ENCODE data around the gene CNTNAP2. TPM values are rescaled to one million over a fixed set of nuclear protein-coding genes. Genes with fewer than 3 reads are reported as not detected.

The CNTNAP2 gene
- total and polyA plus RNA-seq, 7 experiments from 2014 or later = 0.02 to 0.48 (median 0.24) TPM; not detected in 2

- Mint-ChIP-seq H3K27ac (no peak overlapping the region), H3K9me3 (peaks cover 0 to 7% (median 5%) of the 10 kb centered on the region in 11 donors), H3K36me3 (peaks cover 0 to 7% (median 0%) of the 10 kb centered on the region in 5 donors), H3K27me3 (peaks cover 0 to 8% (median 4%) of the 10 kb centered on the region in 5 donors), H3K4me3 (no peak overlapping the region), H3K4me1 (no peaks in the 10 kb centered on the region)
- H3K4me3 ChIP-seq (ENCODE audit: low read length) = no peak overlapping the region
- ATAC-seq (no peak), DNase-seq (no peak)
- intact Hi-C loops (cut with micrococcal nuclease) = no loop called here
- H3K27ac ChIP-seq (ENCODE audit: low read depth, low read length) = no peak overlapping the region
- ChIA-PET POLR2A (interaction anchor here (0.6 kb wide), 1 partner anchor 11 kb away, joined by 6 read pairs; no protein-coding TSS in a partner anchor), CTCF (interaction anchor here (0.6 kb wide), 1 partner anchor 594 kb away, joined by 4 read pairs; no protein-coding TSS in a partner anchor)
- H3K27me3 ChIP-seq (ENCODE audit: control insufficient read depth in 2 of 2, insufficient read depth in 2 of 2, low read length in 2 of 2) = no peaks in the 10 kb centered on the region
- H3K36me3 ChIP-seq (ENCODE audit: control insufficient read depth in 2 of 3, insufficient read depth in 3 of 3, low read length in 3 of 3) = no peaks in the 10 kb centered on the region
- H3K9me3 ChIP-seq (ENCODE audit: control insufficient read depth in 2 of 3, low read length in 3 of 3) = no peaks in the 10 kb centered on the region
- H3K4me1 ChIP-seq (ENCODE audit: control insufficient read depth in 2 of 2, insufficient read depth in 2 of 2, low read length in 2 of 2) = no peaks in the 10 kb centered on the region
Observed at GRCh38 chr7:148385009-148385682, 2268.5 kb downstream of the CNTNAP2 start.

- DNase-seq (no peak), ATAC-seq (no peak)
- ChIA-PET CTCF (no interaction called here), POLR2A (no interaction called here)
- H3K27me3 ChIP-seq (ENCODE audit: control insufficient read depth in 2 of 2, insufficient read depth in 2 of 2, low read length in 2 of 2) = no peaks in the 10 kb centered on the region
- Mint-ChIP-seq H3K4me3 (no peak overlapping the region), H3K27me3 (peaks cover 4 to 16% (median 8%) of the 10 kb centered on the region in 5 donors), H3K9me3 (peaks cover 0 to 7% (median 5%) of the 10 kb centered on the region in 11 donors), H3K27ac (no peak overlapping the region), H3K4me1 (no peaks in the 10 kb centered on the region), H3K36me3 (peaks cover 0 to 7% (median 0%) of the 10 kb centered on the region in 5 donors)
- intact Hi-C loops (cut with micrococcal nuclease) = no loop called here
- H3K9me3 ChIP-seq (ENCODE audit: control insufficient read depth in 2 of 3, low read length in 3 of 3) = no peaks in the 10 kb centered on the region
- H3K36me3 ChIP-seq (ENCODE audit: control insufficient read depth in 2 of 3, insufficient read depth in 3 of 3, low read length in 3 of 3) = no peaks in the 10 kb centered on the region
- H3K27ac ChIP-seq (ENCODE audit: low read depth, low read length) = no peak overlapping the region
- H3K4me3 ChIP-seq (ENCODE audit: low read length) = no peak overlapping the region
- H3K4me1 ChIP-seq (ENCODE audit: control insufficient read depth in 2 of 2, insufficient read depth in 2 of 2, low read length in 2 of 2) = no peaks in the 10 kb centered on the region
Observed at GRCh38 chr7:148390381-148390780, 2273.8 kb downstream of the CNTNAP2 start.

- H3K27me3 Mint-ChIP-seq = peaks cover 5 to 24% (median 16%) of the 10 kb centered on the region in 5 donors
- Histone ChIP-seq H3K4me3 (ENCODE audit: low read length) (no peak overlapping the region), H3K9me3 (ENCODE audit: control insufficient read depth in 2 of 3, low read length in 3 of 3) (no peaks in the 10 kb centered on the region), H3K4me1 (ENCODE audit: control insufficient read depth in 2 of 2, insufficient read depth in 2 of 2, low read length in 2 of 2) (no peaks in the 10 kb centered on the region), H3K27me3 (ENCODE audit: control insufficient read depth in 2 of 2, insufficient read depth in 2 of 2, low read length in 2 of 2) (no peaks in the 10 kb centered on the region), H3K27ac (ENCODE audit: low read depth, low read length) (no peak overlapping the region), H3K36me3 (ENCODE audit: control insufficient read depth in 2 of 3, insufficient read depth in 3 of 3, low read length in 3 of 3) (no peaks in the 10 kb centered on the region)
- intact Hi-C loops (cut with micrococcal nuclease) = no loop called here
- peaks cover 0 to 7% (median 5%) of the 10 kb centered on the region in 11 donors for H3K9me3 Mint-ChIP-seq
- ChIA-PET POLR2A (no interaction called here), CTCF (no interaction called here)
- H3K27ac Mint-ChIP-seq = no peak overlapping the region
- DNase-seq (no peak), ATAC-seq (no peak)
- peaks cover 0 to 7% (median 0%) of the 10 kb centered on the region in 5 donors for H3K36me3 Mint-ChIP-seq
- no peaks in the 10 kb centered on the region for H3K4me1 Mint-ChIP-seq
- no peak overlapping the region for H3K4me3 Mint-ChIP-seq
Observed at GRCh38 chr7:148391591-148391990, 2275.0 kb downstream of the CNTNAP2 start.

GRCh38 chr7:148394582-148394981, 2278.0 kb downstream of the CNTNAP2 start:
- intact Hi-C loops (cut with micrococcal nuclease) = no loop called here

GRCh38 chr7:148395352-148395811, 2278.8 kb downstream of the CNTNAP2 start:
- Mint-ChIP-seq H3K9me3 (peaks cover 0 to 3% (median 0%) of the 10 kb centered on the region in 11 donors), H3K27ac (no peak overlapping the region), H3K4me1 (no peaks in the 10 kb centered on the region), H3K27me3 (peaks cover 7 to 47% (median 31%) of the 10 kb centered on the region in 5 donors), H3K36me3 (no peaks in the 10 kb centered on the region), H3K4me3 (no peak overlapping the region)
- ATAC-seq = no peak
- no peaks in the 10 kb centered on the region for H3K36me3 ChIP-seq (ENCODE audit: control insufficient read depth in 2 of 3, insufficient read depth in 3 of 3, low read length in 3 of 3)
- intact Hi-C loops (cut with micrococcal nuclease) = no loop called here
- ChIA-PET CTCF (no interaction called here), POLR2A (no interaction called here)
- no peaks in the 10 kb centered on the region for H3K4me1 ChIP-seq (ENCODE audit: control insufficient read depth in 2 of 2, insufficient read depth in 2 of 2, low read length in 2 of 2)
- H3K4me3 ChIP-seq (ENCODE audit: low read length) = no peak overlapping the region
- no peaks in the 10 kb centered on the region for H3K27me3 ChIP-seq (ENCODE audit: control insufficient read depth in 2 of 2, insufficient read depth in 2 of 2, low read length in 2 of 2)
- no peak for DNase-seq
- no peaks in the 10 kb centered on the region for H3K9me3 ChIP-seq (ENCODE audit: control insufficient read depth in 2 of 3, low read length in 3 of 3)
- no peak overlapping the region for H3K27ac ChIP-seq (ENCODE audit: low read depth, low read length)

More at GRCh38 chr7:148394582-148394981, 2278.0 kb downstream of the CNTNAP2 start:
- Mint-ChIP-seq H3K36me3 (peaks cover 0 to 2% (median 0%) of the 10 kb centered on the region in 5 donors), H3K4me3 (no peak overlapping the region), H3K9me3 (peaks cover 0 to 3% (median 0%) of the 10 kb centered on the region in 11 donors), H3K27me3 (peaks cover 5 to 42% (median 29%) of the 10 kb centered on the region in 5 donors), H3K27ac (no peak overlapping the region), H3K4me1 (no peaks in the 10 kb centered on the region)
- Histone ChIP-seq H3K9me3 (ENCODE audit: control insufficient read depth in 2 of 3, low read length in 3 of 3) (no peaks in the 10 kb centered on the region), H3K36me3 (ENCODE audit: control insufficient read depth in 2 of 3, insufficient read depth in 3 of 3, low read length in 3 of 3) (no peaks in the 10 kb centered on the region), H3K4me1 (ENCODE audit: control insufficient read depth in 2 of 2, insufficient read depth in 2 of 2, low read length in 2 of 2) (no peaks in the 10 kb centered on the region), H3K4me3 (ENCODE audit: low read length) (no peak overlapping the region), H3K27me3 (ENCODE audit: control insufficient read depth in 2 of 2, insufficient read depth in 2 of 2, low read length in 2 of 2) (no peaks in the 10 kb centered on the region), H3K27ac (ENCODE audit: low read depth, low read length) (no peak overlapping the region)
- no peak for DNase-seq
- ChIA-PET CTCF (no interaction called here), POLR2A (no interaction called here)
- ATAC-seq = no peak

GRCh38 chr7:148395990-148396716, 2279.6 kb downstream of the CNTNAP2 start:
- no peak overlapping the region for H3K4me3 ChIP-seq (ENCODE audit: low read length)
- ChIA-PET CTCF (no interaction called here), POLR2A (no interaction called here)
- H3K4me1 ChIP-seq (ENCODE audit: control insufficient read depth in 2 of 2, insufficient read depth in 2 of 2, low read length in 2 of 2) = no peaks in the 10 kb centered on the region
- intact Hi-C loops (cut with micrococcal nuclease) = no loop called here
- no peaks in the 10 kb centered on the region for H3K27me3 ChIP-seq (ENCODE audit: control insufficient read depth in 2 of 2, insufficient read depth in 2 of 2, low read length in 2 of 2)
- no peak overlapping the region for H3K27ac ChIP-seq (ENCODE audit: low read depth, low read length)
- no peak overlapping the region for H3K27ac Mint-ChIP-seq
- ATAC-seq = no peak
- no peak for DNase-seq
- H3K27me3 Mint-ChIP-seq = peaks cover 9 to 53% (median 31%) of the 10 kb centered on the region in 5 donors
- no peaks in the 10 kb centered on the region for H3K4me1 Mint-ChIP-seq
- H3K9me3 ChIP-seq (ENCODE audit: control insufficient read depth in 2 of 3, low read length in 3 of 3) = no peaks in the 10 kb centered on the region
- no peak overlapping the region for H3K4me3 Mint-ChIP-seq
- H3K36me3 Mint-ChIP-seq = no peaks in the 10 kb centered on the region
- no peaks in the 10 kb centered on the region for H3K9me3 Mint-ChIP-seq
- H3K36me3 ChIP-seq (ENCODE audit: control insufficient read depth in 2 of 3, insufficient read depth in 3 of 3, low read length in 3 of 3) = no peaks in the 10 kb centered on the region
